Loucy (cell line): ENCODE measurements around the gene CD79A.

ENCODE experiments used
- H2AFZ ChIP-seq: fragments of 200-600 bp; sonication (generic); 2 replicates; pipeline ENCODE4 v1.6.0; 2016; ENCODE audit warnings: antibody characterized with exemption, mild to moderate bottlenecking, low read length, moderate library complexity
- H3F3A ChIP-seq: fragments of 200-600 bp; 2 replicates; pipeline ENCODE4 v1.6.0; 2016; ENCODE audit warnings: antibody characterized with exemption, low read depth, mild to moderate bottlenecking
- H3K27me3 ChIP-seq: fragments of 200-600 bp; sonication (generic); 2 replicates; pipeline ENCODE4 v1.6.1; 2014; ENCODE audit warnings: low read length, mild to moderate bottlenecking; ENCODE audit not compliant: insufficient read depth, poor library complexity, severe bottlenecking
- H3K36me3 ChIP-seq: fragments of 200-600 bp; sonication (generic); 2 replicates; pipeline ENCODE4 v1.6.1; 2016; ENCODE audit warnings: low read length; ENCODE audit not compliant: insufficient read depth
- H3K4me1 ChIP-seq: fragments of 200-600 bp; sonication (generic); 2 replicates; pipeline ENCODE4 v1.5.1; 2014; ENCODE audit warnings: low read length, mild to moderate bottlenecking; ENCODE audit not compliant: insufficient read depth, poor library complexity, severe bottlenecking
- H3K4me2 ChIP-seq: fragments of 200-600 bp; sonication (generic); 2 replicates; pipeline ENCODE4 v1.6.0; 2014; ENCODE audit warnings: antibody characterized with exemption, low read length, low read depth, mild to moderate bottlenecking; ENCODE audit not compliant: poor library complexity, severe bottlenecking
- H3K4me3 ChIP-seq: fragments of 200-600 bp; sonication (generic); 2 replicates; pipeline ENCODE4 v1.5.1; 2014; ENCODE audit warnings: low read length, mild to moderate bottlenecking, mixed read lengths; ENCODE audit not compliant: poor library complexity, severe bottlenecking
- H3K79me2 ChIP-seq: fragments of 200-600 bp; sonication (generic); 2 replicates; pipeline ENCODE4 v1.6.1; 2014; ENCODE audit warnings: low read length; ENCODE audit not compliant: insufficient read depth
- H3K9ac ChIP-seq: fragments of 200-600 bp; sonication (generic); 2 replicates; pipeline ENCODE4 v1.6.0; 2014; ENCODE audit warnings: mild to moderate bottlenecking, low read depth, low read length, moderate library complexity; ENCODE audit not compliant: poor library complexity, severe bottlenecking
- H3K9me2 ChIP-seq: fragments of 200-600 bp; sonication (generic); replicated peaks from 2 replicates; pipeline ENCODE4 v1.6.1; 2016; ENCODE audit warnings: low read depth, low read length, mixed read lengths
- H3K9me3 ChIP-seq: fragments of 200-600 bp; sonication (generic); 2 replicates; pipeline ENCODE4 v1.6.1; 2014; ENCODE audit warnings: mild to moderate bottlenecking, antibody characterized with exemption, low read length, low read depth; ENCODE audit not compliant: insufficient read depth
- H4K20me1 ChIP-seq: fragments of 200-600 bp; sonication (generic); 2 replicates; pipeline ENCODE4 v1.6.0; 2014; ENCODE audit warnings: antibody characterized with exemption, low read length, mild to moderate bottlenecking; ENCODE audit not compliant: insufficient read depth, poor library complexity, severe bottlenecking
- CTCF ChIP-seq: fragments of 200-600 bp; sonication (generic); conservative IDR thresholded peaks from 2 replicates; pipeline ENCODE4 v1.5.1; 2014; ENCODE audit warnings: mild to moderate bottlenecking, antibody characterized with exemption, low read length
- EZH2phosphoT487 ChIP-seq: fragments of 200-600 bp; IDR thresholded peaks from 2 replicates; pipeline ENCODE4 v1.6.1; 2018; ENCODE audit warnings: antibody characterized with exemption, mild to moderate bottlenecking, moderate library complexity, borderline replicate concordance

CD79A gene

GRCh38 chr19:41889896-41890295, 12.8 kb downstream of the CD79A start:
- H2AFZ ChIP-seq = no peak overlapping the region
- no peaks in the 10 kb centered on the region for H3K9me3 ChIP-seq
- no peak overlapping the region for H3K4me2 ChIP-seq
- no peaks in the 10 kb centered on the region for H3K27me3 ChIP-seq
- no peak overlapping the region for H3K9ac ChIP-seq
- peaks cover 27% of the 10 kb centered on the region for H4K20me1 ChIP-seq
- H3K36me3 ChIP-seq = peaks cover 18% of the 10 kb centered on the region; the same call in 1 of the 2 replicates
- H3K4me1 ChIP-seq = peaks cover 51% of the 10 kb centered on the region
- no peaks in the 10 kb centered on the region for H3K9me2 ChIP-seq
- no peaks in the 10 kb centered on the region for H3F3A ChIP-seq
- H3K4me3 ChIP-seq = no peak overlapping the region
- TF ChIP-seq CTCF = no peak
- TF ChIP-seq EZH2phosphoT487 = no peak
- H3K79me2 ChIP-seq = peaks cover 56% of the 10 kb centered on the region

- no peak overlapping the region for H3K4me3 ChIP-seq
- peaks cover 29% of the 10 kb centered on the region; the same call in 1 of the 2 replicates for H3K36me3 ChIP-seq
- H3F3A ChIP-seq = no peaks in the 10 kb centered on the region
- TF ChIP-seq EZH2phosphoT487 (no peak), CTCF (no peak)
- H4K20me1 ChIP-seq = peaks cover 21% of the 10 kb centered on the region
- H3K9ac ChIP-seq = no peak overlapping the region
- peaks cover 45% of the 10 kb centered on the region for H3K79me2 ChIP-seq
- H3K4me2 ChIP-seq = no peak overlapping the region
- H2AFZ ChIP-seq = no peak overlapping the region
- no peaks in the 10 kb centered on the region for H3K9me2 ChIP-seq
- H3K9me3 ChIP-seq = no peaks in the 10 kb centered on the region
- H3K4me1 ChIP-seq = peaks cover 44% of the 10 kb centered on the region
- H3K27me3 ChIP-seq = no peaks in the 10 kb centered on the region
Observed at GRCh38 chr19:41890936-41891335, 13.9 kb downstream of the CD79A start.

GRCh38 chr19:41892173-41892902, 15.3 kb downstream of the CD79A start:
- Histone ChIP-seq H3K4me1 (peaks cover 31% of the 10 kb centered on the region), H3K9ac (no peak overlapping the region), H3K4me2 (no peak overlapping the region), H3F3A (no peaks in the 10 kb centered on the region), H3K79me2 (peaks cover 31% of the 10 kb centered on the region), H3K9me2 (no peaks in the 10 kb centered on the region), H3K27me3 (no peaks in the 10 kb centered on the region), H3K36me3 (peaks cover 30% of the 10 kb centered on the region; the same call in 1 of the 2 replicates), H2AFZ (no peak overlapping the region), H3K4me3 (no peak overlapping the region), H4K20me1 (peaks cover 11% of the 10 kb centered on the region), H3K9me3 (no peaks in the 10 kb centered on the region)
- no peak for TF ChIP-seq CTCF
- TF ChIP-seq EZH2phosphoT487 = no peak
